Chondrocyte (in vitro differentiated cells): ENCODE measurements around the gene MAP2K4. TPM values are rescaled to one million over a fixed set of nuclear protein-coding genes. Genes with fewer than 3 reads are reported as not detected.

Experiments used
- DNase-seq: peaks from one replicate; pipeline ENCODE4 v3.0.0; 2021; ENCODE audit warnings: mixed read lengths, low spot score
- H3K27ac Mint-ChIP-seq: one replicate; pipeline ENCODE4 v1.8.0; 2021; ENCODE audit warnings: mild to moderate bottlenecking, moderate library complexity, mixed read lengths; ENCODE audit not compliant: unreplicated experiment
- H3K27me3 Mint-ChIP-seq: 2 replicates; pipeline ENCODE4 v1.8.0; 2021; ENCODE audit warnings: low read depth, mixed read lengths
- H3K36me3 Mint-ChIP-seq: 2 replicates; pipeline ENCODE4 v1.8.0; 2021; ENCODE audit warnings: low read depth, mixed read lengths
- H3K4me1 Mint-ChIP-seq: 2 replicates; pipeline ENCODE4 v1.8.0; 2021; ENCODE audit warnings: low read depth, mild to moderate bottlenecking, mixed read lengths
- H3K4me3 Mint-ChIP-seq: one replicate; pipeline ENCODE4 v1.8.0; 2021; ENCODE audit warnings: mild to moderate bottlenecking, moderate library complexity, mixed read lengths; ENCODE audit not compliant: unreplicated experiment
- H3K9me3 Mint-ChIP-seq: 2 replicates; pipeline ENCODE4 v1.8.0; 2021; ENCODE audit warnings: low read depth, mixed read lengths
- total RNA-seq: library from RNA; stranded (reverse); gene quantifications from 3 replicates; pipeline ENCODE4 v1.2.1, GENCODE V29; 2021
- TF ChIP-seq, protein P1 (sequence below): fragments of 200-600 bp; sonication (generic); IDR thresholded peaks from 2 replicates; pipeline ENCODE4 v1.5.0; 2021; ENCODE audit warnings: antibody characterized with exemption, mild to moderate bottlenecking, moderate library complexity

The MAP2K4 gene
- total RNA-seq, 1 donor from 2014 or later: 26.0 TPM

DNA sequence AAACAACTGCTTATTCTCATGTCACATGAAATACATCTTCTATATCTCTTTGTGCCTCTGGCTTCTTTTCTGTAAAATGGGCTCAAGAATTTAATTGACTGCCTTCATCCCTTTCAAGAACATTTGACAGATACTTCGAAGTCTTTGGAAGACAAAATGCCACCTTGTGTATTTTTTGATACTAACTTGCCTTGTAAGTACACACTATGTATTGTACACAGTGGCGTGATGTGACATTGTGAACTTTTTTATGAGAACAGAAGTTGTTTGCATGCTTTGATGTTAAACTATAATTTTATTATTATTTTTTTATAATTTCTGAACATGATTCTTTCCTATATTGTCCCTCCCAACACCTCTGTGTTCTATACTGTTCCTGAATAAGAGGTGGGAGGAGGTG lies 73.7 kb downstream of the MAP2K4 start:
- H3K9me3 Mint-ChIP-seq: no peaks in the 10 kb centered on the region
- no peaks in the 10 kb centered on the region for H3K27me3 Mint-ChIP-seq
- no peak for DNase-seq
- H3K27ac Mint-ChIP-seq: no peak overlapping the region
- H3K4me1 Mint-ChIP-seq: peaks cover 15% of the 10 kb centered on the region
- no peak overlapping the region for H3K4me3 Mint-ChIP-seq
- TF ChIP-seq, protein P1, sequence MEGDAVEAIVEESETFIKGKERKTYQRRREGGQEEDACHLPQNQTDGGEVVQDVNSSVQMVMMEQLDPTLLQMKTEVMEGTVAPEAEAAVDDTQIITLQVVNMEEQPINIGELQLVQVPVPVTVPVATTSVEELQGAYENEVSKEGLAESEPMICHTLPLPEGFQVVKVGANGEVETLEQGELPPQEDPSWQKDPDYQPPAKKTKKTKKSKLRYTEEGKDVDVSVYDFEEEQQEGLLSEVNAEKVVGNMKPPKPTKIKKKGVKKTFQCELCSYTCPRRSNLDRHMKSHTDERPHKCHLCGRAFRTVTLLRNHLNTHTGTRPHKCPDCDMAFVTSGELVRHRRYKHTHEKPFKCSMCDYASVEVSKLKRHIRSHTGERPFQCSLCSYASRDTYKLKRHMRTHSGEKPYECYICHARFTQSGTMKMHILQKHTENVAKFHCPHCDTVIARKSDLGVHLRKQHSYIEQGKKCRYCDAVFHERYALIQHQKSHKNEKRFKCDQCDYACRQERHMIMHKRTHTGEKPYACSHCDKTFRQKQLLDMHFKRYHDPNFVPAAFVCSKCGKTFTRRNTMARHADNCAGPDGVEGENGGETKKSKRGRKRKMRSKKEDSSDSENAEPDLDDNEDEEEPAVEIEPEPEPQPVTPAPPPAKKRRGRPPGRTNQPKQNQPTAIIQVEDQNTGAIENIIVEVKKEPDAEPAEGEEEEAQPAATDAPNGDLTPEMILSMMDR: no peak
- peaks cover 13% of the 10 kb centered on the region for H3K36me3 Mint-ChIP-seq

GRCh38 chr17:12095522-12095921 lies 74.8 kb downstream of the MAP2K4 start:
- TF ChIP-seq, protein P1: no peak
- no peak for DNase-seq
- no peak overlapping the region for H3K27ac Mint-ChIP-seq
- no peak overlapping the region for H3K4me3 Mint-ChIP-seq
- peaks cover 13% of the 10 kb centered on the region for H3K36me3 Mint-ChIP-seq
- no peaks in the 10 kb centered on the region for H3K9me3 Mint-ChIP-seq
- peaks cover 3% of the 10 kb centered on the region for H3K4me1 Mint-ChIP-seq
- no peaks in the 10 kb centered on the region for H3K27me3 Mint-ChIP-seq

DNA sequence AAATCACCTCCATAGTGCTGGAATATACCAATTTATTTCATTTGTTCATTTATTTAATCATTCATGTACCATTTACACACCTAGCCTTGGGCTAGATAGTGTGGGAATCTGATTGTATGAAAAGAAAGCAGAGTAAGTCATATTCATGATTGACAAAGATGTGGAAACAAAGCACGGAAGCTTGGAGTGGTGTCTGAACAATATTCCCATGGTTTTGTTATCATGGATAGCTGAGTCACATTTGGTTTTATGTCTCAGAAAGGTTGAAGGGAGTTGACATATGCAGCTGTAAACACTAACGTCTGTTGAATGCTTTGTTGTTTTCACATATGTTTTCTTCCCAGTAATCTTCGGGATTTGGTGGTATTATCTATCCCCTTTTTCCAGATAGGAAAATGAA lies 76.6 kb downstream of the MAP2K4 start:
- no peak for DNase-seq
- Mint-ChIP-seq H3K9me3 (peaks cover 3% of the 10 kb centered on the region), H3K27ac (no peak overlapping the region)

DNA sequence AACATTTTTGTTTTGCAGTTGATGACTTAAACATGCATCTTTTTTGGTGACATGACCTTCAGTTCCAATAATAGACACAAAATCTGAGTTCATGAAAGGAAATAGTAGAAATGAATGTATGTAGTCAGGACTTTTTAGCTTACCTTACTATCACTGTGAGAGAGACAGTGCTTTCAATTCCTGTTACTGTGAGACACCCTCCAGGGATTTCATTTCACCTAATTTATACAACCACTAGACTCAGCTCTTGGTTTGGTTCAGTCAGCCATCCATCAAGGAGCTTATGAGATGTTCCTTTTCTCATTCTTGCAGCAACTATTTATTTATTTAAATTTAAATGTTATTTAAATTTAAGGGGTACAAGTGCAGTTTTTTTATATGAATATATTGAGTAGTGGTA lies 77.9 kb downstream of the MAP2K4 start:
- TF ChIP-seq, protein P1: no peak
- no peaks in the 10 kb centered on the region for H3K27me3 Mint-ChIP-seq
- no peak overlapping the region for H3K4me3 Mint-ChIP-seq
- H3K9me3 Mint-ChIP-seq: peaks cover 3% of the 10 kb centered on the region
- H3K27ac Mint-ChIP-seq: no peak overlapping the region
- no peaks in the 10 kb centered on the region for H3K4me1 Mint-ChIP-seq
- DNase-seq: no peak
- peaks cover 13% of the 10 kb centered on the region for H3K36me3 Mint-ChIP-seq

More for the DNA sequence above, 76.6 kb downstream of the MAP2K4 start:
- TF ChIP-seq, protein P1: no peak
- Mint-ChIP-seq H3K27me3 (no peaks in the 10 kb centered on the region), H3K36me3 (peaks cover 13% of the 10 kb centered on the region), H3K4me1 (no peaks in the 10 kb centered on the region), H3K4me3 (no peak overlapping the region)

GRCh38 chr17:12099412-12099811 lies 78.7 kb downstream of the MAP2K4 start:
- no peak for DNase-seq
- no peaks in the 10 kb centered on the region for H3K27me3 Mint-ChIP-seq
- peaks cover 3% of the 10 kb centered on the region for H3K9me3 Mint-ChIP-seq
- H3K36me3 Mint-ChIP-seq: peaks cover 13% of the 10 kb centered on the region
- peaks cover under 1% of the 10 kb centered on the region for H3K4me1 Mint-ChIP-seq
- TF ChIP-seq, protein P1: no peak
- H3K4me3 Mint-ChIP-seq: no peak overlapping the region
- no peak overlapping the region for H3K27ac Mint-ChIP-seq
